Panc1 (cell line): ENCODE measurements around the gene SLC51B.

ENCODE experiments used
- CTCF ChIP-seq: fragments of 450-650 bp; IDR thresholded peaks from 2 replicates; pipeline ENCODE4 v1.5.1; 2017; ENCODE audit warnings: mild to moderate bottlenecking
- POLR2AphosphoS5 ChIP-seq: IDR thresholded peaks from 2 replicates; pipeline ENCODE4 v1.6.1; 2012; ENCODE audit warnings: mild to moderate bottlenecking, low read depth, low read length, moderate library complexity

GRCh38 chr15:65056868-65057548 lies 11.8 kb downstream of the SLC51B start:
- TF ChIP-seq POLR2AphosphoS5 (no peak), CTCF (no peak)
